ENCODE results near the gene ZSCAN2.
"Not testable (repeated sequence)": the region's sequence is repeated elsewhere in the genome, so short reads cannot be mapped to it uniquely, and the experiment has no call there.

The ZSCAN2 gene

GRCh38 chr15:84631706-84632272, 31.0 kb downstream of the ZSCAN2 start:
- TF ChIP-seq CTCF (conservative IDR thresholded peaks at IDR 0.05; ENCODE audit: control insufficient read depth, insufficient read depth, low read depth, low read length), result no peak
- peak; percentile 39 for DNase-seq (ENCODE audit: low read depth)
- peak overlapping the region; percentile 85 for H3K4me3 ChIP-seq (ENCODE audit: control insufficient read depth, low read depth, low read length)

- H3K4me3 ChIP-seq (ENCODE audit: control insufficient read depth, low read depth, low read length), result peak overlapping the region; percentile 56
- TF ChIP-seq CTCF (conservative IDR thresholded peaks at IDR 0.05; ENCODE audit: control insufficient read depth, insufficient read depth, low read depth, low read length), result no peak
- peak; percentile 60 for DNase-seq (ENCODE audit: low read depth)
Observed at GRCh38 chr15:84633311-84634227, 32.8 kb downstream of the ZSCAN2 start.

DNA sequence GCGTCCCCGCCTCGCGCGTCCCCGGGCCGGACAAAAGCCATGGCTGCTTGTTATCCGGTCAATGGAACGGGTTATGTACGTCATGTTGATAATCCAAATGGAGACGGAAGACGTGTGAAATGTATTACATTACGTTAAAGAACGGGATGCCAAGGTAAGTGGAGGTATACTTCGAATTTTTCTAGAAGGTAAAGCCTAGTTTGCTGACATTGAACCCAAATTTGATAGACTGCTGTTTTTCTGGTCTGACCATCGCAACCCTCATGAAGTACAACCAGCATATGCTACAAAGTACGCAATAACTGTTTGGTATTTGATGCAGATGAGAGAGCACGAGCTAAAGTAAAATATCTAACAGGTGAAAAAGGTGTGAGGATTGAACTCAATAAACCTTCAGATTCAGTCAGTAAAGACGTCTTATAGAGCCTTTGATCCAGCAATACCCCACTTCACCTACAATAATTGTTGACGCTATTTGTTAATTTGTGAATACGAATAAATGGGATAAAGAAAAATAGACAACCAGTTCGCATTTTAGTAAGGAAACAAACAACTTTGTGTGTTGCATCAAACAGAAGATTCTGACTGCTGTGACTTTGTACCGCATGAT, 33.5 kb downstream of the ZSCAN2 start:
- H3K4me3 ChIP-seq (ENCODE audit: control insufficient read depth, low read depth, low read length), result peak overlapping the region; percentile 56
- DNase-seq (ENCODE audit: low read depth), result no peak
- no peak for TF ChIP-seq CTCF (conservative IDR thresholded peaks at IDR 0.05; ENCODE audit: control insufficient read depth, insufficient read depth, low read depth, low read length)

- DNase-seq (ENCODE audit: low read depth), result peak; percentile 51
- H3K4me3 ChIP-seq (ENCODE audit: control insufficient read depth, low read depth, low read length), result no peak overlapping the region
- TF ChIP-seq CTCF (conservative IDR thresholded peaks at IDR 0.05; ENCODE audit: control insufficient read depth, insufficient read depth, low read depth, low read length), result no peak
Observed at GRCh38 chr15:84638103-84638502, 37.3 kb downstream of the ZSCAN2 start.

DNA sequence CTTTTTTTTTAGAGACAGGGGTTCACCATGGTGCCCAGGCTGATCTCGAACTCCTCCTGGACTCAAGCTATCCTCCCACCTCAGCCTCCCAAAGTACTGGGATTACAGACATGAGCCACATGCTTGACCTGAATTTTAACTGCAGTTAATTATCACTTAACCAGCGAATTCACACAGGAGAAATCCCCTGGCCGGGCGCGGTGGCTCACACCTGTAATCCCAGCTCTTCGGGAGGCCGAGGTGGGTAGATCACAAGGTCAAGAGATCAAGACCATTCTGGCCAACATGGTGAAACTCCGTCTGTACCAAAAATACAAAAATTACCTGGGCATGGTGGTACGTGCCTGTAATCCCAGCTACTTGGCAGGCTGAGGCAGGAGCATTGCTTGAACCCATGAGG, 41.1 kb downstream of the ZSCAN2 start:
- DNase-seq (ENCODE audit: low read depth); H3K4me3 ChIP-seq (ENCODE audit: control insufficient read depth, low read depth, low read length): not testable (repeated sequence)

- H3K4me3 ChIP-seq (ENCODE audit: control insufficient read depth, low read depth, low read length); DNase-seq (ENCODE audit: low read depth): not testable (repeated sequence)
Observed at GRCh38 chr15:84642640-84643039, 41.8 kb downstream of the ZSCAN2 start.

DNA sequence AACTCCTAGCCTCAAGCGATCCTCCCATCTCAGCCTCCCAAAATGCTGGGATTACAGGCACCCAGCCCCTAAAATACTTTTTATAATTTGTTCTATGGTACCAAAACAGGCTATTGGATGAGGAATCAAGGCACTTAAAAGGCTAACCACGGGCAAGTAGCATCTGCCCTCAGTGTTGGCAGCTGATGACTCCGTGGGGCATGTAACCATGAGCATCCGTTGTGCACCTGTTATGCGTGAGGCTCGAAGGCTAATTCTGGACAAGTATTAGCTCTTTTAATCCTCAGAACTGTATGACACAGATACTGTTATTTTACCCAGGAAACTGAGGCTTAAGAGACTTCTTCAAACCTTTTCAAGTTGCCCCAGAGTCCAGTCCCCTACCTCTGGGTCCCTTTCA, 43.0 kb downstream of the ZSCAN2 start:
- H3K4me3 ChIP-seq (ENCODE audit: control insufficient read depth, low read depth, low read length), result no peak overlapping the region

More for the DNA sequence above, 43.0 kb downstream of the ZSCAN2 start:
- TF ChIP-seq CTCF (conservative IDR thresholded peaks at IDR 0.05; ENCODE audit: control insufficient read depth, insufficient read depth, low read depth, low read length), result no peak
- no peak for DNase-seq (ENCODE audit: low read depth)
